Hematopoietic multipotent progenitor cell treated with erythropoietin and hydrocortisone succinate and interleukin-3 and kit ligand, for 15 days (in vitro differentiated cells): ENCODE measurements around the gene SELE.
A peak's percentile ranks its signal among the peaks of the same experiment; 100 is the strongest.
"Not testable (repeated sequence)": the region's sequence is repeated elsewhere in the genome, so short reads cannot be mapped to it uniquely, and the experiment has no call there.

Experiments
- DNase-seq: peaks from one replicate; pipeline ENCODE4 v3.0.0-alpha.2; 2015; ENCODE audit warnings: low spot score

The SELE gene

GRCh38 chr1:169723763-169724162 lies 10.1 kb downstream of the SELE start:
- no peak for DNase-seq

DNA sequence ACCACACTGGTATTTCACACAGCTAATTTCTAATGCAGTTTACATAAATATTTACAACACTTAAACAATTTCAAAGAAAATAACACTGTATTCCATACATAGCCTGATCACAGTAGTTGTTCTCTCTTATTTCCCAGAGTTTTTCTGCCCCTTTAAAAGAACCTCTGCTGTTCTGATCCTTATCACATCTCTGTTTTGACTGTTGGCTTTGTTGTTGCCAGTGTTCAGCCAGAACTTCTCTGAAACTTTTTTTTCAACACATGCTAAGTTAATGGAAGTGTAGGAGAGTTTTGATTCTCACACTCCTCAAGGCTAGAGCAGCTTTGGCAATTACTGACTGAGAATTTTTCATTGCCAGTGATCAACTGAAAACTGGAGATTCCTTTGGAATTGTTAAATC lies 11.1 kb downstream of the SELE start:
- DNase-seq, result no peak

- not testable (repeated sequence) for DNase-seq
Observed at GRCh38 chr1:169715100-169715499, 18.8 kb downstream of the SELE start.

DNA sequence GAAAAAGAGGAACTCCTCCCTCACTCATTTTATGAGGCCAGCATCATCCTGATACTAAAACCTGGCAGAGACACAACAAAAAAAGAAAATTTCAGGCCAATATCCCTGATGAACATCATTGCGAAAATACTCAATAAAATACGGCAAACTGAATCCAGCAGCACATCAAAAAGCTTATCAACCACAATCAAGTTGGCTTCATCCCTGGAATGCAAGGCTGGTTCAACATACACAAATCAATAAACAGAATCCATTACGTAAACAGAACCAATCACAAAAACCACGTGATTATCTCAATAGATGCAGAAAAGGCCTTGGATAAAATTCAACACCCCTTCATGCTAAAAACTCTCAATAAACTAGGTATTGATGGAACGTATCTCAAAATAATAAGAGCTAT lies 20.8 kb downstream of the SELE start:
- DNase-seq, result not testable (repeated sequence)

DNA sequence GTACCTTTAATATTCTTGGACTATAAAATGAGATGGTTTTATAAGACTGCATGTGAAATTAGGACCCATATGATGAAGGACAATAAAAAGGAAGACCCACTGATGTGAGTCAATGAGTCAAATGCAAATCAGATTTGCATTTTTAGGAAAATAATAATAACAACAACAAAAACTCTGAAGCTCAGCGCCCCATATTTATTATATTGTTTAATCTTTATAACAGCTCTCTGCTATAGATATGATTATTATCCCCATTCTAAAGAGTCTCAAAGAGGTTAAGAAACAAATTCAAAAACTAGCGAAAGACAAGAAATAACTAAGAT lies 21.6 kb downstream of the SELE start:
- DNase-seq, result no peak

- DNase-seq, result peak; percentile 32
Observed at GRCh38 chr1:169711469-169712308, 22.2 kb downstream of the SELE start, which contains the start of gene SELL. Gene SELL (minus strand): TSS chr1:169711620. CDS start chr1:169711498, 122 bp downstream.

GRCh38 chr1:169708647-169709046 lies 25.2 kb downstream of the SELE start:
- no peak for DNase-seq

DNA sequence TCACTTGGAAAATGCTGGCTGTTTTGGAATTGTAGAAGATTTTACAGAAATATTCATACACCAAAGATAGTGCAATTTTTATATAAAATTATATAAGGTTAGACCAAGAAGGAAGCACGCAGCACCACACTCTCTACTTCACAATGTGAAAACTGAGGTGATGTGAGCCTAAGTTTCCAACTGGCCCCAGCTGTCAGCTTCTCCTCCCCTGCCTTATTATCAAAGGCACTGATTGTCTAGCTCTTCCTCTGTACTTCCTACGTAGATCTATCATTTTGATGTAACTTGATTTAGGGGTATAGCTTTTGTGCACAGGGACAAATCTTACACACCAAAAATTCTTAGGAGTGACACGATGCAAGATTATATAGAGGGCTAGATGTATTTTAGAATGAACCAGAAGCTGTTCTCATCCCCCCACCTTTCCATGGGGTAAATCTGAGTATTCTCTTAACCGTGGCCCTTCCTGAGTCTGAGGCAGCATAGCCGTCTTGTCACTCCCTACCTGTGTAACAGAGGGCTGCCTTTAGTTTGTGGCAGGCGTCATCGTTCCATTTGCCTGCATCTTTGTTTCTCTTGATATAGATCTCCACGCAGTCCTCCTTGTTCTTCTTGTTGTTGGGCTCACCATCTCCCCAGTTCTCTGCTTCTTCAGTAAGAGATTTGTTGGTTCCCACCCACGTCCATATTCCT lies 25.8 kb downstream of the SELE start:
- DNase-seq, result no peak

DNA sequence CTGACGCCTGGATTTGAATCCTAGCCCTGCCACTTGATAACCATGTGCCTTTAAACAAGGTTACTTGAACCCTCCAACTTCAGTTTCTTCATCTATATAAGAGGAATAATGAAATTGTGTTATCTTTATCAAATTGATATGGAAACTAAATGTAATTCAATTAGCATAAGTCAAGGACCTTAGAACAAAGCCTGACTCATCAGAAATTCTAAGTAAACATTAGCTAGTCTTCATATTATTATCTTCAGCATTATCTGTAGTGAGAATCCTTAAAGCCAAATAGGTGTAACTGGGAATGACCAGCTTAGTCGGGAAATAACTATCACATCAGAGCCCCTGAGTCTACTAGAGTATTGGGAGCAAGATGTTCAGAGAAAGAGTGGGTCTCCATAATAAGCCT lies 29.1 kb downstream of the SELE start:
- no peak for DNase-seq

DNA sequence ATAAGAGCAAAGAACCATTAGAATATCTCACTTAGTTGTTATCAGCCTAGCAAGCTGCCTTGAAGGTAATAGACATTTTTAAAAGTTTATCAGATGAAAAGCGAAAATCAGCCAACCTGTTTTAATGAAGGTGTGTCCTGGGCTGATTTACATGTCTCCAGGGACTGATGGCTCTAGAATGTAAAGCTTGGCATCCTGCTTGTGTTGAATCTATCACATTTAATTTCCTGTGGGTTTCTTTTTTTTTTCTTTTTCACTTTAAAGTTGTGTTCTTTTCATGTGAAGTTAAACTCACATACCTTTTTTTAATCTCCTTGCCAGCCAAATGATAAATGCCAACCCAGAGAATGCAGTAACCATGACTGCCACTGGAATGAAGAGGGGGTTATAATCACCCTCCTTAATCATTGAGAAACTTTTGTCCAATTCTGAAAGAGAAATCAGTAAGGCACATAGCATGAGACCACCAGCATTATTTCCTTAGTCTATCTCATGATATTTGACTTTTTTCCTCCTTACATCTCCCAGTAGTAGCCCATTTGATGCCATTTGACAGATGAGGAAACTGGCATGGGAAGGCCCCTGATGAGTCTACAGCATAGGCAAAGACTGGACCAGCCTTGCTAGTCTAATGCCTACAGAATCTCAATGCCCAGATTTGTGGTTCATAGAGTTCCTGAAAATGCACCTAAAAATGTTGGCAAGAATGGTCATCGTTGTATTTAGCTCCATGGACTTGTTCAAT lies 32.4 kb downstream of the SELE start:
- DNase-seq, result no peak

DNA sequence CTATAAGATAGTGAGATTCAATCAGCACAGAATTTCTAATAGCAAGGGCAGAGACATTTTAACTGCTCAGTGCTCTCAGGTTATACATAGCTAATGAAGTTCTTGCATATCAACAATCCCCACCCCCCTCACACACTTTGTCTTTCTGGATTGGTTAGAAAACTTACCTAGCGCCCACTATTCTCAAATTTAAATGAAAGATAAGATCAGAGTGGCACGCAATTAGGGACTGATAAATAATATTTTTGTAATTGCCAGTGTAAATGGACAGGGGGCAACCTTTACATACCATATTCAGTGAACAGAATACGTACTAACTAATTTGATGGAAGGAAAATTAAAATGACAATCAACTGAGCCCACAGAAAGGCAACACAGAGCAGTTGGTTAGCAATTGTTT lies 34.2 kb downstream of the SELE start:
- no peak for DNase-seq

GRCh38 chr1:169698976-169699375 lies 34.9 kb downstream of the SELE start:
- no peak for DNase-seq

- no peak for DNase-seq
Observed at GRCh38 chr1:169697755-169698154, 36.1 kb downstream of the SELE start.

- DNase-seq, result no peak
Observed at GRCh38 chr1:169696273-169697100, 37.4 kb downstream of the SELE start.

- no peak for DNase-seq
Observed at GRCh38 chr1:169694304-169695075, 39.4 kb downstream of the SELE start.

GRCh38 chr1:169692756-169693460 lies 41.0 kb downstream of the SELE start:
- DNase-seq, result no peak

DNA sequence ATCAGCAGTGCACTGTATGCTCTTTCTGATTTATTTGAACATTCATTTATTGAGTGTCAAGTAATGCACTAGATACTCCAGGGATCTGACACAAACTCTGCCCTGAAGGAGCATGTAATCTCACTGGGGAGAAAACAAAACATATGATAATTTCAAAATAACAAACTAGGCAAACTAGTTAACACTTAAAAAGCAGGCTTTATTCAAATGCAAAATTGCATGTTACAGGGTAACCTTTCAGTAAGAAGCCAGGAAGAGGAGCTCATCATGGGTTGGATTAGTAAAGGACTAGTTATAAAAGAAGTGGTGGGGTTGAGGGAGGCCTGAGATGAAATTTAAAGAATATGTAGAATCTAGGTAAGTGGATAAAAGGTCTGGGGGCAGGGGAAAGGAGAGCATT lies 43.4 kb downstream of the SELE start:
- no peak for DNase-seq

DNA sequence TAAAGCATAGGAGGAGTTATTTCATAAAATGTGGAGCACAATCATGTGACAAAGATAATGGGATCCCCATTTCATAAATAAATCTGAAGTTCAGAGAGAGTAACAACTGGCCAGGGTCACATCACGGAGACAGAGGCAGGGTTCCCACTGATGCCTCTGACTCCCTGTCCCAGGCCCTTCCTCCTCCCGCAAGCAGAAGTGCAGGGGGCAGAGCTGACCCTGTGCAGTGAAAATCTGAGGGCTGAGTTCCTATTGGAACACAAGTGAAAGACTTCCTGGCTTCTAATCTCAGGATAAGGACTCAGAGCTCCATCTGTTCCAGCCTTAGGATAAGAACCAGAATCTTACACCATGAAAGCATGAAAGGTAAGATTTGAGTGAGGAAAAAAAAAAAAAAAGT lies 44.5 kb downstream of the SELE start:
- no peak for DNase-seq

- not testable (repeated sequence) for DNase-seq
Observed at GRCh38 chr1:169688377-169688776, 45.5 kb downstream of the SELE start.

GRCh38 chr1:169683661-169684060 lies 50.2 kb downstream of the SELE start:
- no peak for DNase-seq

DNA sequence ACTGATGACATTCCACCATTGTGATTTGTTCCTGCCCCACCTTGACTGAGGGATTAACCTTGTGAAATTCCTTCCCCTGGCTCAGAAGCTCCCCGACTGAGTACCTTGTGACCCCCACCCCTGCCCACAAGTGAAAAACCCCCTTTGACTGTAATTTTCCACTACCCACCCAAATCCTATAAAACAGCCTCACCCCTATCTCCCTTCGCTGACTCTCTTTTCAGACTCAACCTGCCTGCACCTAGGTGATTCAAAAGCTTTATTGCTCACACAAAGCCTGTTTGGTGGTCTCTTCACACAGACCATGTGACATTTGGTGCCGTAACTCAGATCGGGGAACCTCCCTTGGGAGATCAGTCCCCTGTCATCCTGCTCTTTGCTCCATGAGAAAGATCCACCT lies 50.7 kb downstream of the SELE start:
- DNase-seq, result not testable (repeated sequence)
